ENCODE results near the gene JADE1.

Gene JADE1

GRCh38 chr4:128832243-128832625 lies 22.7 kb downstream of the JADE1 start:
- TF ChIP-seq CTCF (IDR thresholded peaks at IDR 0.05; ENCODE audit: low read depth, low read length): no peak
- DNase-seq (ENCODE audit: extremely low read depth, low read depth): no peak

DNA sequence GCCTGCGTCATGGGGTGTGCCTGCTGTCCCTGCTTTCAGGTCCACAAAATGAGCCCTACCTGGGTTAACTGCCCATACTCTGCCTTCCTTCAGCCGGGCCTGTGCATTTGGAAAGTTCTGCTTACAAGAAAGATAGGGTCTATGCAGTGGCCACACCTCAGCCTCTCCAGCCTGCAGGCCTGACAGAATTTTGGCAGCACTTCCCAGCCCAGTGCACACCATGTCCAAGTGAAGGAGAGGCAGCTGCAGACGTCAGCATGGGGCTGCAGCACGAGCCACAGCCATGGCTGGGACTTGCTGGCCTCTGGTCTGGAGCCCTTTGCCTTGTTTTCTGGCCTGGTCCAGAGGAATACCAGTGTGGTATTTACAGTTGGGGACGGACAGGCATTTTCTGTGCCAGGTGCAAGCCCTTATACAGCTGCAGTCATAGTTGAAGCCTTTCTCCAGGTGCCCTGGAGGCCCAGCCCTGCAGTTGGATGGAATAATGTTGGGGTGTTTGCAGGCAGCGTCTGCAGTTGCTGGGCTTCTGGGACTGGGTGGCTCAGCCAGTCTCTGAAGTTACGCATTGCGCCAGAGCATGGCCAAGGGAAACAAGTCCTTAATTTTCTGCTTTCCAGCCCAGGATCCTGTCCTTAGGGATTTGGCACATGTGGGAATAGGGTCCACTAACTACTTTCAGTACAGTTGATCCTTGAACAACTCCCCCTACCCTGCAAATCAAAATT lies 26.2 kb downstream of the JADE1 start:
- TF ChIP-seq CTCF (IDR thresholded peaks at IDR 0.05; ENCODE audit: low read depth, low read length): no peak
- no peak for DNase-seq (ENCODE audit: extremely low read depth, low read depth)

GRCh38 chr4:128837198-128837597 lies 27.7 kb downstream of the JADE1 start:
- DNase-seq (ENCODE audit: extremely low read depth, low read depth): no peak
- no peak for TF ChIP-seq CTCF (IDR thresholded peaks at IDR 0.05; ENCODE audit: low read depth, low read length)

DNA sequence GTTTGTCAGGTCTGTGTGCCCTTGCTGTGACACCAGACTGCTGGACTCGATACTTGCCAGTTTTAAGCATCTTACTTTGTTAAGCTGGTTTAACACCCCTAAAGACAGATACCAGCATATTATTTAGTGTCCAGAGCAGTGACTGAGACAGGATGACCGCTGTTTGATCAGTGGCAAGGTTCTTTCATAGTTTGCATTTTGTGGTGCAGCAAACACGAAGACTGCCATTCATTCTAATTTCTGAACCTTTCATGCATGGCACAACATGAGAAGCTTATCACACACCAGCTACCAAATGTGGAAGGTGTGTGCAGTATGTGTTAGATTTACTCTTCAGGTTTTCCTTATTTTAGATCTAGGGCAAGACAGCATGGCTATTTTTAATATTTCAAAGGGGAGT lies 28.2 kb downstream of the JADE1 start:
- no peak for TF ChIP-seq CTCF (IDR thresholded peaks at IDR 0.05; ENCODE audit: low read depth, low read length)
- DNase-seq (ENCODE audit: extremely low read depth, low read depth): no peak

DNA sequence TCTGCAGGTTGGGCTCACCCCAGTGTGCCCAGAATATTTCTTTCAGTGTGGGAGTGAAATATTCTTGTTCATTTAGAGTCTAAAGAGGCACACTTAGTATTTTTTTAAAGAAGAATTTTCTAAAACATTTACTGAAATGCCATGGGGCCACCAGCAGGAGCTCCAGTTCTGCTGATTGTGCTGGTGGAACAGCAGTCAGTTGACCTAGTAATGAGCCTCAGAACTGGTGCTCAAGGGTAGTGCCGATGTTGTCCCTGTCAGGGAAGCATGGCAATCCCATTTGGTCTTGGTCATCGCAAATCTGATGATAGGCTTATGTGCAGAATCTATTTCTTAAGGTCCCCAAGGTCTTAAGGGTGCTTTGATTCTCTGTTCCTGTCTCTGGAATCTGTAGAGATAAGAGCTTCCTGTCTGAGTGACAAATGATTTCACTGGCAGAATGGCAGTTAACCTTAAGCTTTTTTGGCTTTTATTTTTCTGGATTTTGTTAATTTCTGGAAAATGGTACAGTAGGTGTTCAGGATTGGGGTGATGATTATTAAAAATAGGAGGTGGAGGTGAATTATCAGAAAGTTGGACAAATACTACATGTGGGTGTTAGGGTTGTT lies 31.3 kb downstream of the JADE1 start:
- no peak for DNase-seq (ENCODE audit: extremely low read depth, low read depth)
- no peak for TF ChIP-seq CTCF (IDR thresholded peaks at IDR 0.05; ENCODE audit: low read depth, low read length)

DNA sequence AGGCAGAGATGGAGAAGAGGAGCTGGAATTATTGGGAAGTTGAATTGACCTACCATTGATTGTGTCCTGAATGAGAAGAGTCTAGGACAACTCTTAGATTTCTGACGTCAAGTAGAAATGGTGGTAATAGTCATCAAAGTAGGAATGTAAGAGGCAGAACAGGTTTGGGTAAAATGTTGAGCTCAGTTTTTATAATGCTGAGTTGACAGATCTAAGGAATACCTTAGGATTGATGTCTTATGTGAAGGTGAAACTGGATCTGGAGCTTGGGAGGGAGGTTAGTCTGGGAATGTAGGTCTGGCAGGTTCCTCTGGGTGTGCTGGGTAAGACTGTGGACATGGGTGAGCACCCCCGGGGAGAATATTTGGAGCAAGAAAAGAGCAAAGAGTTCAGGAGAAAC lies 31.9 kb downstream of the JADE1 start:
- no peak for DNase-seq (ENCODE audit: extremely low read depth, low read depth)
- no peak for TF ChIP-seq CTCF (IDR thresholded peaks at IDR 0.05; ENCODE audit: low read depth, low read length)

DNA sequence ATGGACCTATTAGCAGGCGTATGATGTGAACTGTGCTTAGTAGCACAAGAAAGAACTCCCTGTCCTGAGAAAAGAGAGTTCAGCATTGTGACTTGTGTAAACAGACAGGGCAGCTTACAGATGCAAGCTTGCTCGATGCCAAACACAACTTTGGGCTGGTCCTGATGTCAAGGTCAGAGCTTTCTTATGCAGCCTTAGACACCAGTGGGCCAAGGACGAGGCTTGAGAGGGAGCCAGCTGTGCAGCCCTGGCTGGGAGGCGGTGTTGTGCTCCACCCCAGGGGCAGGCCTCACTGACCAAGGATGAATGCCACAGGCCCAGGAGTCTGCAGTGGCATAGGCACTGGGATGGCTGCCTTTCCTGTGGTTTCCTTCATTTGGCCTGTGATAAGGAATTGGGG lies 35.4 kb downstream of the JADE1 start:
- no peak for TF ChIP-seq CTCF (IDR thresholded peaks at IDR 0.05; ENCODE audit: low read depth, low read length)
- DNase-seq (ENCODE audit: extremely low read depth, low read depth): no peak

Data from AG09319 (cell line).